ENCODE results near the gene TMEM250.

Gene TMEM250

GRCh38 chr9:136131629-136132511 lies 13.2 kb upstream of the TMEM250 start:
- FAIRE-seq, result no peak

GRCh38 chr9:136129176-136129575 lies 10.5 kb upstream of the TMEM250 start:
- FAIRE-seq, result no peak

GRCh38 chr9:136128436-136128835 lies 9.8 kb upstream of the TMEM250 start:
- no peak for FAIRE-seq

- FAIRE-seq, result no peak
These were observed 8.6 kb upstream of the TMEM250 start for GRCh38 chr9:136127313-136127712.

- FAIRE-seq, result no peak
These were observed 6.5 kb upstream of the TMEM250 start for GRCh38 chr9:136124976-136125692.

GRCh38 chr9:136122425-136123383 lies 4.0 kb upstream of the TMEM250 start:
- FAIRE-seq, result no peak

- no peak for FAIRE-seq
These were observed 3.1 kb upstream of the TMEM250 start for GRCh38 chr9:136121801-136122200.

- no peak for FAIRE-seq
These were observed 1.8 kb upstream of the TMEM250 start for GRCh38 chr9:136120438-136120844.

GRCh38 chr9:136119883-136120393 lies 1.3 kb upstream of the TMEM250 start:
- no peak for FAIRE-seq

GRCh38 chr9:136119061-136119882 lies 597 bp upstream of the TMEM250 start:
- peak; percentile 89 for FAIRE-seq

GRCh38 chr9:136117916-136118319 lies 757 bp downstream of the TMEM250 start:
- FAIRE-seq, result no peak

GRCh38 chr9:136117291-136117915 lies 1.3 kb downstream of the TMEM250 start:
- no peak for FAIRE-seq

- FAIRE-seq, result no peak
These were observed 2.1 kb downstream of the TMEM250 start for GRCh38 chr9:136116360-136117098.

- no peak for FAIRE-seq
These were observed 2.9 kb downstream of the TMEM250 start for GRCh38 chr9:136115641-136116359.

GRCh38 chr9:136115206-136115605 lies 3.5 kb downstream of the TMEM250 start:
- no peak for FAIRE-seq

- FAIRE-seq, result no peak
These were observed 4.1 kb downstream of the TMEM250 start for GRCh38 chr9:136114610-136115009.

- FAIRE-seq, result no peak
These were observed 6.1 kb downstream of the TMEM250 start for GRCh38 chr9:136112541-136112940.

GRCh38 chr9:136111910-136112309 lies 6.8 kb downstream of the TMEM250 start:
- no peak for FAIRE-seq

GRCh38 chr9:136111190-136111589 lies 7.5 kb downstream of the TMEM250 start:
- no peak for FAIRE-seq
